GM12873 (cell line): ENCODE measurements around the gene ANO9.

Experiments used
- TF ChIP-seq, protein P1 (sequence below): IDR thresholded peaks from 2 replicates; pipeline ENCODE4 v1.5.1; 2012; ENCODE audit warnings: low read depth, mild to moderate bottlenecking, moderate library complexity, low read length, control low read depth; ENCODE audit not compliant: insufficient read depth; ENCODE audit errors: missing control alignments

The ANO9 gene

DNA sequence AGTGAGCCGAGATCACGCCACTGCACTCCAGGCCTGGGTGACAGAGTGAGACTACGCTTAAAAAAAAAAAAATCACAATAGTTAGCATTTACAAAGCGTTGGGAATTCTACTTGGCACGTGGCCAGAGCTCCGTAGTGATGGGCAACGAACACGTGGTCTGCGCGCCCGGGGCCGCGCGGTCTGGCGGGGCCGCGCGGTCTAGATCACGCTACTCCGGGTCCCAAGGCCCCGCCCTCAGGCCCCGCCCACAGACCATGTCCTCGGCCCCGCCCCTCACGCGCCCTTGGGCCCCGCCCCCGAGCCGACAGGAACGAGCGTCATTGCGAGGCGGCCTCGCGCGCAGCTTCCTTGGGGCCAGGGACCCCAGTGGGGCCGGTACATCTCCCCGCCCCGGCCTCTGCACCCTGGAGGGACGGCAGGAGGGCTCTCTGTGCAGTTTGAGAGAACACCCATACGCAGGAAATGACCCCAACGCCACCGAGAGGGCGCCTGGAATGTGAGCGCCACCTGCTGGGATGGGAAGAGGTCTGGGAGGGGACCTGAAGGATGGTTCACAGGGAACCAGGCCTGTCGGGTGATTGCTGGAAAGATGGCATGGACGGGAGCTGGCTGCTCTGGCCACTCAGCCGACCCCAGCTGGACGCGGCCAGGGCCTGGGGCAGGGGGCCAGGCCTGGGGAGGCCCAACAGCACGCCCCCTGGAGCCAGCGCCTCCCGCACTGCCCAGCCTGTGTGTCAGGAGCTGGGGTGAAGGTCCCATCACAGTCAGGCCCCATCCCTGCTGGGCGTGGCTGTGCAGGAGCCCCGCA lies 6.3 kb upstream of the ANO9 start:
- TF ChIP-seq, protein P1, sequence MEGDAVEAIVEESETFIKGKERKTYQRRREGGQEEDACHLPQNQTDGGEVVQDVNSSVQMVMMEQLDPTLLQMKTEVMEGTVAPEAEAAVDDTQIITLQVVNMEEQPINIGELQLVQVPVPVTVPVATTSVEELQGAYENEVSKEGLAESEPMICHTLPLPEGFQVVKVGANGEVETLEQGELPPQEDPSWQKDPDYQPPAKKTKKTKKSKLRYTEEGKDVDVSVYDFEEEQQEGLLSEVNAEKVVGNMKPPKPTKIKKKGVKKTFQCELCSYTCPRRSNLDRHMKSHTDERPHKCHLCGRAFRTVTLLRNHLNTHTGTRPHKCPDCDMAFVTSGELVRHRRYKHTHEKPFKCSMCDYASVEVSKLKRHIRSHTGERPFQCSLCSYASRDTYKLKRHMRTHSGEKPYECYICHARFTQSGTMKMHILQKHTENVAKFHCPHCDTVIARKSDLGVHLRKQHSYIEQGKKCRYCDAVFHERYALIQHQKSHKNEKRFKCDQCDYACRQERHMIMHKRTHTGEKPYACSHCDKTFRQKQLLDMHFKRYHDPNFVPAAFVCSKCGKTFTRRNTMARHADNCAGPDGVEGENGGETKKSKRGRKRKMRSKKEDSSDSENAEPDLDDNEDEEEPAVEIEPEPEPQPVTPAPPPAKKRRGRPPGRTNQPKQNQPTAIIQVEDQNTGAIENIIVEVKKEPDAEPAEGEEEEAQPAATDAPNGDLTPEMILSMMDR, result peak; percentile 83

DNA sequence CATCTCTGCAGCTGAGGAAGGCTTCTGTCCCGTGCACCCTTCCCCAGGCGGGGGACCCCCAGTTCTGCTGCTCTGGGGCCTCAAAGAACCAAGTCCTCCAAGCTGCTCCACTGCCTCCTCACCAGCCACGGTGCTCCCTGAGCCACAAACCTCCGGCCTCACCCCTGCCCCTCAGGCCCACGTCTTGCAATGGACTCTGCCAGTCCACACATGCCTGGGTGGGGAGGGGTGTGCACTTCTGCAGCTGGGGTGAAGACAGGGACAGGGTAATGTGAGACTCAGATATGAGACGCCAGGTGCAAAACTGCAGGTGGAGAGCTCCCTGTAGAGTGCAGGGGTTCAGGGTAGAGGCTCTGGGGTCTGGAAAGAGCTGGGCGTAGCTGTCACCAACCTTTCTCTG lies 5.1 kb upstream of the ANO9 start:
- TF ChIP-seq, protein P1, result no peak

DNA sequence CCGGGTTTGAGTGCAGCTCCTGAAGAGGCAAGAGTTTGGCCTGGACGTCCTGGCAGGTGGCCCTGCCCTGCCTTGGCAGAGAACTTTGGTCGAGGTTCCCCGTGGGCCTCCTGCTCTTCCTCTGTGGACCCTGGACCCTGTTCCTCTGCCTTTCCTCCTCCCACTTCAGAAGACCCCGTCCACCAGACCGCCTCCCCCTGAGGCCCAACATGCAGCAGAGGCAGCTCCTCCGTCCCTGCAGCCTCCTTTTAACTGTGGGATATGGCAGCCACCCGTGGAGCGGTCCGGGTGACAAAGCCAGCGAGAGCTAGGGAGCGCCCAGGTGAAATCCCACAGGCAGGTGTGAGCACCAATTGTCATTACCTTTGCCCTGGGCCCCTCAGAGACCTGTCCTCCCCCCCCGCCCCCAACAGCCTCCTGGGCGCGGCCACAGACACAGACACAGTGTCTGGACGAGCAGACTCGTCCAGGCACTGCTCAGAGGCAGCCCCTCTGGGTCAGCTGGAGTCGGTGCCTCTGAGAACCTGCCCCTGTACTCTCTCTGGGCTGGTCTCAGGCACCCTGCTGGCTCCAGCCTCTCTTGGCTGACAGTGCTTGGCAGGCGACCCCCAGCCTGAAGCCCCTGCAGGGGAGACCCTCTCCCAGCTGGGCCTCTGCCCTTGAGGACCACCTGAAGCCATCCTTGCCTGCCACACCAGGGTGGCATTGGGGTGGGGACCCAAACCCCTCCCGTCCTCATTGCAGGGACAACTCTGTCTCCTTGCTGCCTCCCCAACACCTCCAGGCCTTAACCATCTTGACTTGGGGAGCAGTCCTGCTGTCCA lies 4.2 kb upstream of the ANO9 start:
- TF ChIP-seq, protein P1, result no peak

DNA sequence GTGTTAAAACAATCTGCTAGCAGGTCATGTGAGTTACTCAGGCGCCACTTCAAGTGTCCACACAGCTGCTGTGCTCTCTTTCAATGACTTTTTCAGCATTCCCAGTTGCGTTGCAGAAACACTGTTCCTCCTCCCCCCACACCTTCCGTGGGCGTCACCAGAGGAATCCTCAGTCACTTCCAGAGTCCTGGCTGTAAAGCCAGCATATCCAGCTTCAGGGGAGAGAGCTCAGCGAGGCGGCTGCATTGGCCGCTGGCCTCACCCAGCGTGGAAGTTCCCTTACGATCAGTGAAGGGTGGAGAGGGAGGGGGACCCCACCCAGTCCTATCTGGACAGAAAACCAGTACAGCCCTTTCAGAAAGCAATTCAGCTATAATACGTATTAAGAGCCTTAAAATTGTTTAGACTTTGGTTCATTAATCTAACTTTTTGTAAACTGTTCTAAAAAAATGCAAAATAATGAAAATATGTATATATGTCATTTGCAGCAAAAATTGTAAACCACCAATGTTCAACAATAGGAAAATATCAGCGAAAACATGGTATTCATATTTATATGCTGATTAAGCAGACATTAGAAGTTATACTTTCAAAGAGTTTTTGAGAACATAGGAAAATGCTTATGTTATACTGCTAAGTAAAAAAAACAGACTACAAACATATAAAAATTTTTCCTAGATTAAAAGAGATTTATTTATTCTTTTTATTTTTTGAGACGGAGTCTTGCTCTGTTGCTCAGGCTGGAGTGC lies 2.8 kb upstream of the ANO9 start:
- TF ChIP-seq, protein P1, result no peak

DNA sequence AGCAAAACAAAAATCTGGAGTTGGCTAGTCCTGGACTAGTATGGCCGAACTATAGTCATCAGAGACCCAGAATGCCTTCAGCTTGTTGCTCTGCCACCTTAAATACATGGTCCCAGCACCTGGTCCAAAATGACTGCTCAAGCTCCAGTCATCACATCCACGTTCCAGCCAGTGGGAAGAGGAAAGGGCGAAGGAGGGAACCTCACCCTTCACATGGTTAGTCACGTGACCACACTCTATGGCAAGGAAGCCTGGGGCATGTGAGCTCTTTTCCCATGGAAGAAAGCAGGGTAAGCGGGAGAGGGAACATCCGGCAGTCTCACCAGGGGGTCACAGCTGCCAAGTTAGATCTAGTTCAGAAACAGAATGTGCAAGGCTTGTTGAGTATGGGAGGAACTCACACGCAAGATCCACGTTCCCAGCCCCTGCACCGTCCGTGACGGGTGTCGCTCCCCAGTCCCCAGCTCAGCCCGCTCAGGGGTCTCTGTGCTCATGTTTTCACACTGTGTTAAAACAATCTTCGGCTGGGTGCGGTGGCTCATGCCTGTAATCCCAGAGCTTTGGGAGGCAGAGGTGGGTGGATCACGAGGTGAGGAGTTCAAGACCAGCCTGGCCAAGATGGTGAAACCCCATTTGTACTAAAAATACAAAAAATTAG lies 1.9 kb upstream of the ANO9 start:
- TF ChIP-seq, protein P1, result no peak

DNA sequence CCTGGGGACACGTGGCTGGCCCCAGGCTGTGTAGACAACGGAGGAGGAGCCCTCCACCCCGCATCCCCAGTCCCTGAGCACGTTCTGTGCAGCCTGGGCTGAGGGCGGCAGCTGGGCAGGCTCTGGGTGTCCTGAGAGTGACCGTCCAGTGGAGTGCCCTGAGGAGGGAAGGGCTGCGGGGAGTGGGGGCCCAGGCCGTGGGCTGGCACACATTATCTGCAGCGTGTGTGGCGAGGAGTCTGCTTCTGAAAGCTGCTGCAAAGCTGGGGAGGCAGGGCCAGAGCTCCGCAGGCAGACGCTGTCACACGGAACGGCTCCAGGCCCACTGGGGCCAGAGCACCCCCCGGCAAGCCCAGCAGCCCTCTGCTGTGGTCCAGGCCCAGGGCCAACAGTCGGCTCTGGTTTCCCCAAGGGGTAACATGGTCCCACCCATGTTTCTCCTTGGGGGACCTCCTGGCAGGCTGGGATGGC lies 835 bp upstream of the ANO9 start:
- TF ChIP-seq, protein P1, result no peak

DNA sequence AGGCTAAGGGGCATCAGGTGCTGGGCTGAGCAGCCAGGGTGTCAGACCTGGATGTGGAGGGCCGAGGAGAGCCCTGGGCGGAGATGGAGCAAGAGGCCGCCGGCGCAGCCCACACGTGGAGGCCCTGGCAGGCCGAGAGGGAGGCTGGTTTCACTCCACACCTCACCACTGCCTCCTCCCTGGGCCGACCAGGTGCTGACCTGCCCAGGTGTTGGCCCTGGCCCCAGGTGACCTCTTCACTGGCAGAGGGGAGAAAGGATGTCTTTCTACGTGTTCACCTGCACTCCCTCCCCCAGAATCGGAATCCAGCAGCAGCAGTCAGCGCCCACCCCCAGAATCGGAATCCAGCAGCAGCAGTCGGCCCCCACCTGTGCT lies 781 bp downstream of the ANO9 start:
- TF ChIP-seq, protein P1, result no peak
